Measurements from ENCODE around the gene TOMM6.
"Not testable (repeated sequence)": the region's sequence is repeated elsewhere in the genome, so short reads cannot be mapped to it uniquely, and the experiment has no call there.

TOMM6 gene

DNA sequence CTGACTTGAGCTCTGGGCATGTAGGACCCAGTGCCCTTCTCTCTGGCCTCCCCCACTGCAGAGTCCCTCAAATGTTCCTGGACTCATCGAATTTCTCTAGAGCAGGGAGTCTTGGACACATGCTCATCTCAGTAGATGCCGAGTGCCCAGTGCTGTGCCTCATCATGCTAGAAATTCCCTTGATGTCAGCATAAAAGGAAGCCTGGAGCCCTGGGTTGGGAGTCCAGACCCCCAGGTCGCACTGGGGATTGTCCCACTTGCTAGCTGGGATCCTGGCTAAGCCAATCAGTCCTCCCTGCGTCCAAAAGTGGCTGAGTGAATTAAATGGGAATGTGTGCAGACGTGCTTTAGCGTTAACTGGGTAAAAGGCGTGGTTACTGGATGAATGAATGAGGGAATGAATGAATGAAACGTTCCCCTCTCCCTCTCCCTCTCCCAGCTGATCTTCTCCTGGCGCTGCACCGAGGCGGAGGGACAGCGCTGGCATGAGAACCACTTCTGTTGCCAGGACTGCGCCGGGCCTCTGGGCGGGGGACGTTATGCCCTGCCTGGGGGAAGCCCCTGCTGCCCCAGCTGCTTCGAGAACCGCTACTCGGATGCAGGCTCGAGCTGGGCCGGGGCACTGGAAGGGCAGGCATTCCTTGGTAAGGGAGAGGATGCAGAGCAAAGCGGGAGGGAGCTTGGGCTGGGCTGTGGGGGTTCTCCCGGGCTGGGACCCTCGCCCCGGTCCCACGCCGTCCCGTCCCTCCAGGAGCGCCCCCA is 1.6 kb upstream of the TOMM6 start:
- peak; percentile 38 for DNase-seq (ENCODE audit: low spot score)

DNA sequence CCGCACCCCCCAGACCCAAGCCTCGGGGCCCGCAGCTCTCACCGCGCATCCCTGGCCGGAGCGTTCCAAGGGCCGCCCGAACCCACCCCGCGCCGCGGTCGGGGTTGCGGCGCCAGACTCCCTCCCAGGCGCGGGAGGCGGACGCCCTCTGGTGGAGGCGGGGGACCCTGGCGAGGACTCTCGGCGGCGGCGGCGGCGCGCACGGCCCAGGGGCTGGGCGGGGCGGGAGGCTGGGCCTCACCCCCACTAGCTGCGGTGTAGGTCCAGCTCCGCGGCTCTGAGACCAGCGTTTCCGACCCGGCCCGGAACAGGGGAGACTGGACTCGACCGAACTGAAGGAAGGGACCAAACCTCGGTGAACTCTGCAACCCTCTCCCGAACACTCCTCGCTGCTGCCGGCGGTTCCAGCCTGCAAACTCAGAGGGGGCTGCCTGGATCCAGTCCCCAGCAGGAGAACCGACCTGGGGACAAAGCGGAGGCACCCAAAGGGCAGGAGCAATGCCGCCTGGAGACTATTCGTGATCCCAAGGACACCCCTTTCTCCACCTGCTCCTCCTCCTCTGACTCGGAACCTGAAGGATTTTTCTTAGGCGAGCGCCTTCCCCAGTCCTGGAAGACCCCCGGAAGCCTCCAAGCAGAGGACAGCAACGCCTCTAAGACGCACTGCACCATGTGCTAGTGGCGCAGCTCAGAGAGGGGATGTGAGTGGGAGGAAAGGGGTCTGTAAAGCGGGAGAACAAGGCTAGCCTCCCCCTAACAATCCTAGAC is 859 bp upstream of the TOMM6 start:
- DNase-seq (ENCODE audit: low spot score) = peak; percentile 80

DNA sequence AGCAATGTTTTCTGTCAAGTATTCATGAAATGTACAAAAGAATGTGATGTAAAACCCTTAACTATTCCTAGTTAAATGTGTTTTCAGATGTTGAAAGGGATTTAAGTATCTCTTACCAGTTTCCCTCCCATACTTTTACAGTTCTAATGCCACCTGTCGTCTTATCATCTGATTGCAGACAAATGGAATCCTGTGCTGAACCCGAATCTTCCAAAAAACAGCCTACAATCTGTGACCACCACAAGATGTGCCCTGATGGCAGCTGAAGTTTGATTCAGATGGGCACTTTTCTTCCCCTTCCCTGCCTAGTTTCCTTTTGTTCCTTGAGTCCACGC is 1.9 kb downstream of the TOMM6 start:
- DNase-seq (ENCODE audit: low spot score) = no peak

DNA sequence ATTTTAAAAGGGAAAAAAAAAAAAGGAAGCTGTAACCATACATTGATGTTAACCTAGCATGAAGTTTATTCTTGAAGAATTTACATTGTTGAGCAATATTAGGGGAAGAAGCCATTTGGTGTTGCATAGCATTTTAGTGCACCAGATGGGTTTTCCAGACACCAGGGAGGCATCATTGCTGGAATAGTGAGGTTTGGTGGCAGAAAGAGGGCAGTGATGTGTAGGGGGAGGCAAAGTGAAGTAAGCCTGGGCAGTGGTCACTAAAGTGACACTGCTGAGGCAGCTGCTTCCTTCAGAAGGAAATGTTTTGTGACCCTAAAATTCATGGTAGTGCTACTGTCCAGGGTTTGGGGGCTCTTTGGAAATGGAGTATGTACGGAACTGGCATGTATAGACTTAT is 2.6 kb downstream of the TOMM6 start:
- DNase-seq (ENCODE audit: low spot score) = no peak

GRCh38 chr6:41791305-41791704 is 3.8 kb downstream of the TOMM6 start:
- DNase-seq (ENCODE audit: low spot score) = no peak

GRCh38 chr6:41791984-41792383 is 4.5 kb downstream of the TOMM6 start:
- no peak for DNase-seq (ENCODE audit: low spot score)

GRCh38 chr6:41796474-41796873 is 9.0 kb downstream of the TOMM6 start:
- no peak for DNase-seq (ENCODE audit: low spot score)

- DNase-seq (ENCODE audit: low spot score) = no peak
Observed at GRCh38 chr6:41798901-41799558, 11.5 kb downstream of the TOMM6 start.

- DNase-seq (ENCODE audit: low spot score) = no peak
Observed at GRCh38 chr6:41799559-41799911, 12.0 kb downstream of the TOMM6 start.

DNA sequence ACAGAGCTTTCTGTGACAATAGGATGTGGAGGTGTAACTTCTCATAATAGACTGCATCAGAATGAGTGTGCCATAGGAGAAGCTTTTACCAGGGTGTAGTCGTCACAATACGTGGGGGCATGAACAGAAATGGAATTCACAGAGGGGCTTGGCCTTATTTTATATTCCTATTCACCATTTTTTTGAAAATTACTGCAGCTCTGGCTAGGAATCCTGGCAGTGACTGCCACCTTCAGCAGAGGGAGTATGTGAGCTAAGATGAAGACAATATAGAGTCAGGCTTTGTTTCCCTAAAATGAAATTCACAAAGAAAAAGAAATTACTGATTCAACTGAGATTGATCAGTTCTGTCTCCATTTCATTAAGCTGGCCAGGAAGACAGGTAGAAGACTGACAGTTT is 13.9 kb downstream of the TOMM6 start:
- peak; percentile 34 for DNase-seq (ENCODE audit: low spot score)

GRCh38 chr6:41805830-41806774 is 18.6 kb downstream of the TOMM6 start:
- no peak for DNase-seq (ENCODE audit: low spot score)

DNA sequence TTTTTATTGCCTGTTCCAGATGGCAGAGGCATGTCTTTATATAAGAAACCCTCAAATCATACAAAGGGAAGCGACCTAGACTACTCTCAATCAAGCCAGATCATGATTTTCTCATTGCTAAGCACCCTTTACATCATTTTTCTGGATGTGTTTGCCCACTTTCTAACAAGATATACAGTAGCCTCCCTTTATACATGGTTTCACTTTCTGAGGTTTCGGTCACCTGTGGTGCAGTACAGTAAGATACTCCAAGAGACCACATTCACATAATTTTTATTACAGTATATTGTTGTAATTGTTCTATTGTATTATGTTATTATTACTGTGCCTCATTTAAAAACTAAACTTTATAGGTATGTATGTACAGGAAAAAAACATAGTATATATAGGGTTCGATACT is 23.6 kb downstream of the TOMM6 start:
- no peak for DNase-seq (ENCODE audit: low spot score)

DNA sequence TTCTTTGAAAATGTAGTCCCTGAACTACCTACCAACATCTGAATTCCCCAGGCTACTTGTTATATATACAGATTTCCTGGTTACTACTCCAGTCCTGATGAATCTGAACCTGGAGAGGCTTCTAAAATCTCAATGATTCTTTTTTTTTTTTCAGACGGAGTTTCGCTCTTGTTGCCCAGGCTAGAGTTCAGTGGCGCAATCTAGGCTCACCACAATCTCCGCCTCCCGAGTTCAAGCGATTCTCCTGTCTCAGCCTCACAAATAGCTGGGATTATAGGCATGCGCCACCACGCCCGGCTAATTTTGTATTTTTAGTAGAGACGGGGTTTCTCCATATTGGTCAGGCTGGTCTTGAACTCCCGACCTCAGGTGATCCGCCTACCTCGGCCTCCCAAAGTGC is 24.5 kb downstream of the TOMM6 start:
- DNase-seq (ENCODE audit: low spot score) = not testable (repeated sequence)

GRCh38 chr6:41813469-41813868 is 26.0 kb downstream of the TOMM6 start:
- DNase-seq (ENCODE audit: low spot score) = no peak

DNA sequence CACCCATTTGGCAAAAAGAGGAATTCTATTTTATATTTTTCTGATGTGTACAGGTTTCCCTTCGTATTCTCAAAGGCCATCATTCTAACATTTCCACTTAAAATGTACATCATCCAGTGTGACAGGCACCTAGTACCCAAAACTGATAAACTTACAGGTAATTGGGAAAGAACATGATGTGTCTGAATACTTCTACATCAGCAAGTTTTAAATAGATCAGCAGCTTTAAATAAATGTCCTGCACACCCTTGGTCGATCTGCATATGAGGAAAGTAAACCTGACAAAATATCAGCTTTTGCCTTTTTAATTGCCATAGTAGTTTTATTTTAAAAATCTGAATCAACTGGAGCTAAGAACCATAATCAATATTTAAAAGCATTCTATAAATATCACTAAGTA is 26.5 kb downstream of the TOMM6 start:
- DNase-seq (ENCODE audit: low spot score) = no peak

DNA sequence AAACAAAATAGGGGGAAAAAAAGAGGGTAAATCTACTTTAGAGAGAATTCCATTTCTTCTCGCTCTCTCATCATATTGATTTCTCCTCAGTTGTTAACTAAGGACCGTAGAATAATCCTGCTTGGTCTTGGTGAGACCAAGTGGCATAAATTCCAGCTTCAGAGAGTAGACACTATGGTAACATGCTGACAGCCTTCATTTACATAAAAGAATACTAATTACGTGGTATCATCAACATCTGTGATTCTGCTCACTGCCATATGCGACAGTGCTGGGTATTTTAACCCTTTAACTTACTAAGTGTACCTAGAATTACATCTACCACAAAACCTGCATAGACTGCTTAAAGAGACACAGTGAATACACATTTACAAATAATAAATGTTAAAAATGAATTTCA is 27.1 kb downstream of the TOMM6 start:
- DNase-seq (ENCODE audit: low spot score) = no peak

DNA sequence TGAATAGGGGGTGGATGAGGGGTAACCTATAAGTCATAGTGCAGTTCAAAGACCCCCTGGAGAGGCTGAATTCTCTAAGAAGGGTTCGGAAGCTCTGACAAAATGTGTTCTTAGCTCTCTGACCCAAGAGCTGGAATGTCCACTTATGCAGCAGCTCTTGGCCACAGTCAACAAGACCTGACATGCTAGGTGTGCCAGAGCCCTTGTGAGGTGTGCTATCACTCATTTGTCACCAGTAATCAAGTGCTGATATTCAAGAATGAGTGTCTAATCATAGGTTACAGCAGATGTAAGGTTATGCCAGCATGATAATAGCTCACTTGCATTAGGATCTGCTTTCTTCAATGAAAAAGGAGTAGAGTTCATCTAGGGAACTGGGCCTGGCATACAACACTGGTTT is 28.1 kb downstream of the TOMM6 start:
- no peak for DNase-seq (ENCODE audit: low spot score)

DNA sequence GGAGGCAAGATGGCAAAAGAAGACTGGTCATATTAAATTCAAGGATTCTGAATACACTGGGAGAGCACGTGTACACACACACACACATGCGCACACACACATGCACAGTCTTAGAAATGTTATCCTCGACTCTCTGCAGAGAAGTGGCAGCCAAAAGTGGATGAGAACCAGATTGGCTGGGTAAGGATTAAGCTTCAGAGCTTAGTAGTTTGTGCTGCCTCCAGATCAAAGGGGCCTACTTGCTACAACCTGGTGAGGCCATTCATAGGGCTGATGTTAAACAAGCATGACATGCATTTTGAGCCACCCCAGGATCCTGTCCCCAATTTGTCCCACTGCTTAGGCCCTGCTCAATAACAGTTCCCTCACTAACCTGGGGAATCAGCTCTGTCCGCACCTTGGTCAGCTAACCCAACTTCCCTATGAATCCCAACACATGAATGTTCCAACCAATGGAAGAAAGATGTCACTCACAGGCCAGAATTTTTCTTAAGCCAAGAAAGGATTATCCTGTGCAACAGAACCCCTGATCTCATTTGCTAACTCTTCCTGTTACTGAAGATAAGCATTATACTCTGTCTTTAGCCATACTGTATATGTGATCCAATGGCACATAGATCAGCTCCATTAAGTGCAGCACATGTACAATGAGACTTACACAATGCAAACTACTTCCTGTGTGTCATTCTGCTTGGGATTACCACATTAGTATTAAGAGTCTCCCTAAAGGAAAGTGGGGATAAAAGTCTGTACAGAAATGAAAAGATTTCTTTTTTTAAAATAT is 31.0 kb downstream of the TOMM6 start:
- DNase-seq (ENCODE audit: low spot score) = no peak

- no peak for DNase-seq (ENCODE audit: low spot score)
Observed at GRCh38 chr6:41821266-41821665, 33.8 kb downstream of the TOMM6 start.

GRCh38 chr6:41822021-41822420 is 34.5 kb downstream of the TOMM6 start:
- DNase-seq (ENCODE audit: low spot score) = no peak

- no peak for DNase-seq (ENCODE audit: low spot score)
Observed at GRCh38 chr6:41823178-41823577, 35.7 kb downstream of the TOMM6 start.
